HG03439 (cell line): Measurements from ENCODE around the gene MTG1.

Experiments
- ATAC-seq: cut with Tn5 transposase; IDR thresholded peaks from one replicate; pipeline ENCODE4 v1.9.1; 2021; ENCODE audit warnings: mild to moderate bottlenecking, moderate library complexity; ENCODE audit not compliant: unreplicated experiment

The MTG1 gene

GRCh38 chr10:133394064-133394663 is at the start of gene MTG1:
Gene MTG1 (plus strand): TSS chr10:133394157. CDS start chr10:133394221, 64 bp downstream.
- ATAC-seq: peak; percentile 75

DNA sequence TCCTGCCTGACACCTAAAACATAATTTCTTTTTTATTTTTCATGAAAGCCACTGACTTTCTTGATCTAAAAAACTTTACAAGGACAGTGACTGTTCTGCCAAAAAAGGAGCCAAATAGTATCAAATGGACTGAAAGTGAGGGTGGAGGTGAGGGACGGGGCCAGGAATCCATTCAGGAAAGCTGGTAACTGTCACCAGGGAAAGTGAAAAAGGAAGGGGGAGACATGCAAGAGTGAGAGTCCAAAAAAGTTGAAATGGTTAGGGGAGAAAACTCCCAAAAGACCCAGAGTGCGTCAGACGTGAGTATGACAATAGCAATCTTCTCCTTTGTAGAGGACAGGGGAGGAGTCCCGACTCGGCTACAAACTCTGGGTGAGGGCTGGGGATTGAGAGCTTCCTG is 49.7 kb upstream of the MTG1 start:
- ATAC-seq: no peak

DNA sequence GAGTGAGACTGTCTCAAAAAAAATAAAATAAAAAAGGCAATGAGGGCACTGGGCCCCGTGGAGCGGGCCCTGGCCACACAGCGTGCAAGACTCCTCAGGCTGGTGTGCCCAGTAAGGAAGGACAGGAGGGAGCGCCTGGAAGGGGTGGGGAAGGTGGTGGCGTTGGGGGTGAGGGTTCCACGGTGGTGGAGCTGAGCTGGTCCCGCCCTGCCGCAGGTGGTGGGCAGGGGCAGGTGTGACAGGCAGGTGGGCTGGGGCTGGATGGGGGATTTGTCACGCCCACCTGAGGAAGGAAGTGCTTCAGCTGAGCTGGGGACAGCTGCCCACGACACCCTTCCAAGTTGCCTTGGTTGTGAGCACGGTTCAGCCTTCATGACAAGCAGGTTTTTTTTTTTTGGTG is 47.5 kb upstream of the MTG1 start:
- ATAC-seq: no peak

- ATAC-seq: no peak
Observed at GRCh38 chr10:133347710-133348517, 46.0 kb upstream of the MTG1 start.

DNA sequence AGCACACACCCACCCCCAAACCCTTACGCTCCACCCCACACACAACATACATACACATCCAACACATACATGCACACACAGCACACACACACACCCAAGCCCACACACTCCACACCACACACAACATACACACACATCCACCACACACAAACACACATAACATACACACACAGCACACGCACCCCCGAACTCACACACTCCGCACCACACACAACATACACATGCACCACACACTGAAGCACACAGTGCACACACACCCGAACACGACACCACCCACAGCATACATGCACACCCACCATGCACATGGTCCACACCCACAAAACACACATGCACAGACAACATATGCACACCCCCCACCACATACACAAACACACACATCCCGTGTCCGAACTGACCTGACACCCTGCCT is 44.8 kb upstream of the MTG1 start:
- ATAC-seq: no peak

- ATAC-seq: no peak
Observed at GRCh38 chr10:133349577-133350011, 44.4 kb upstream of the MTG1 start.

GRCh38 chr10:133350283-133350949 is 43.5 kb upstream of the MTG1 start:
- no peak for ATAC-seq

GRCh38 chr10:133350950-133351329 is 43.0 kb upstream of the MTG1 start:
- ATAC-seq: no peak

DNA sequence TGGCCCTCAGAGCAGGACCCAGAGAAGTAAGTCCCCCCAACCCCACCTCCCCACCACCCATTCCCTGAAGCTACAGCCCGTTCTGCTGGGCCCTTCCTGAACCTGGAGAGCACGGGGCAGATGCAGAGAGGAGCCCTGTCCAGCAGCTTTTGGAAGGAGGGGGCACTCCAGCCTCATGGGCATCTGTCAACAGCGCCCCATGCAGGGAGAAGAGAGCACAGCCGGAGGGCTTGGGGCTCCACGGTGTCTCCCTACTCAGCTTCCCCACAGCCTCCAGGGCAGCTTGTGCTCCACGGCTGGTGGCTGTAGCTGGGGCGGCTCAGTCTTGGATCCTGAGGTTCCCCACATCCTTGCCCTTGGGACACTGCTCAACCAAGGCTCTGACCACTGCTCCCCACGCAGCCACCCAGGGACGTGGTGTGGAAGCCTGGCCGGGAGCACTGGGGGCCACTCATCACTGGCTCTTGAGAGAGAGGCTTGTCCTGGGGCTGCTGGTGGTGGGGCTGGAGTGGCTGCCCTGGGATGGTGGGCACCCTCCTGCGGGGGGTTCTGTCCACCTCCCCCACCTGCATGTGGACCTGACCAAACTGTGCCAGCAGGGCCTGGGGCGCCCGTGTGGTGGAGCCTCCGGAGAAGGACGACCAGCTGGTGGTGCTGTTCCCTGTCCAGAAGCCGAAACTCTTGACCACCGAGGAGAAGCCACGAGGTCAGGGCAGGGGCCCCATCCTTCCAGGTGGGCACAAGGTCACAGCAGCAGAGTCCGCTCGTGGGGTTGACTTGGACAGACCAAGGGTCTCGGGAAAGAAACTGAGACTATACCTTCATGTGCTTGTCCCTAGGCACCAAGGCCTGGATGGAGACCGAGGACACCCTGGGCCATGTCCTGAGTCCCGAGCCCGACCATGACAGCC is 42.3 kb upstream of the MTG1 start:
- ATAC-seq: no peak

GRCh38 chr10:133353202-133353959 is 40.6 kb upstream of the MTG1 start:
- no peak for ATAC-seq

GRCh38 chr10:133353988-133354605 is 39.9 kb upstream of the MTG1 start:
- ATAC-seq: no peak

GRCh38 chr10:133354672-133355240 is 39.2 kb upstream of the MTG1 start:
- no peak for ATAC-seq

DNA sequence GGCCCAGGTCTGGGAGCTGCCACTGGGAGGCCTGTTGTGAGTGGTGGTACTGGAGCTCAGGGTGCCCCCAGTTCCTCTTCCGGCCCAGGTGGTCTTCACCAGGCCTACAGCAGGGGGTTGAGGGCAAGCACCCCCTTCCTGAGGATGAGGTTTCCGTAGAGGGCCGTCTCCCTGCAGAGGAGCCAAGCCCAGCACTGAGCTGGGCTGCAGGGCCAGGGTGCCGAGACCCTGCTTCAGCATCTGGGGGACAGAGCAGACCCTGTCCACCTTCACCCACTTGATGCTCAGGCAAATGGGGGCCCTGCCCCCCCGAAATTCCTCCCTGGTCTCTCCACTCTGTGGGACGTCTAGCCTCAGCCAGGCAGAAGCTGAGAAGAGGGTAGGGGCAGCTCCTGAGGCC is 38.7 kb upstream of the MTG1 start:
- no peak for ATAC-seq

DNA sequence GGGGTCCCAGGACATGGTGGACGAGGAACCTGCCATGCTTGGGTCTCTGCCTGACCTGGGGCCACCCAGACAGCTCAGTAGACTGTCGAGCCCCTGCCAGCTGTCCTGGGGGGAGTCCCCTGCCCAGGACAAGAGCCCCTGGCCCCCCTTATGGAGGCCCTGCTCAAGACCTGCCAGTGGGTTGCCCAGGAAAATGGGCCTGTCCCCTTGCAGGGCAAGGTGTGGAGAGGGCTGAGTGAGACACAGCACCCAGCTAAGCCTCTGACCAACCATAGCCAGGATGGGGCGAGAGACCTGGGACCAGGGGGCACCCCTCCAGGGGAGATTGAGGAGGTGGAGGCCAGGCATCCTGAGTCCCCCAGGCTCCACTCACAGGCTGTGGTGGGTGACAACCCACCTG is 38.0 kb upstream of the MTG1 start:
- no peak for ATAC-seq

GRCh38 chr10:133356549-133357284 is 37.2 kb upstream of the MTG1 start:
- no peak for ATAC-seq

DNA sequence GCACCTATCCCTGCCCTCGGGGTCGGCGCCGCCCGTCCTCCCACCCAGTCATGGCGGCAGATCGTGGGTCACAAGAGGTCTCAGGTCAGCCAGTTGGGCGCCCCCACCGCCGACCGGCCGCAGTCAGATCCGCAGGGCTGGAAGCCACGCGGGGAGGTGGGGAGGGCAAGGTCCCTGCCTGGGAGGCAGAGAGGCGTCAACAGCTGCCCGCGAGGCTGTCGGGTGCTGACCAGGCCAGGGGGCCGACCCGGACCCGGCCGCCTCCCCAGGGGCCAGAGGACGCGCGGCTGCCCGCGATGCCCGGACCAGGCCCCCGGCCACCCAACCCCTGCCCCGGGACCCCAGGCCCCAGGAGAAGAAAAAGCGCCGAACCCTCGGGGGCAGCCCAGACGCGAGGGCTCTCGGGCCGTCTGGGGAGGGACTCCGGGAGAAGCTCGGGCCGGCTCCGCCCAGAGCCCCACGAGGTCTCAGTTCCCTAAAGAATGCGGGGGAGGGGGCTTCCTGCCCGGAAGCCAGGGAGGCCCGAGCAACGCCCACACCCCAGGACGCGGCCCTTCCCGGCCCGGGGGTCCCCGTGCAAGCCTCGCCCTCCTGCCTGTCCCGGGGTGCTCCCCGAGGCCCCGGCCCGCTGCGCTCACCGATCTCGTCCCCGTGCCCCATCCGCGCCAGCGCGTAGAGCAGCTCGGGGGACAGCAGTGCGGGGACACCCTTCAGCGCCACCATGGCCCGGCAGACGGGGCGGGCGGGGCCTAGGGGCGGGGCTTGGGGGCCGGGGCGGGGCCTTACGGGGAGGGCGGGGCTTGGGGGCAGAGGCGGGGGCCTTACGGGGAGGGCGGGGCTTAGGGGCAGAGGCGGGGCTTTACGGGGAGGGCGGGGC is 36.4 kb upstream of the MTG1 start, which contains the start of gene FUOM:
TSS of gene FUOM (minus strand) at position 735 of the 877 bp plus-strand sequence. CDS start at position 723, 12 bp downstream.
- peak; percentile 63 for ATAC-seq

DNA sequence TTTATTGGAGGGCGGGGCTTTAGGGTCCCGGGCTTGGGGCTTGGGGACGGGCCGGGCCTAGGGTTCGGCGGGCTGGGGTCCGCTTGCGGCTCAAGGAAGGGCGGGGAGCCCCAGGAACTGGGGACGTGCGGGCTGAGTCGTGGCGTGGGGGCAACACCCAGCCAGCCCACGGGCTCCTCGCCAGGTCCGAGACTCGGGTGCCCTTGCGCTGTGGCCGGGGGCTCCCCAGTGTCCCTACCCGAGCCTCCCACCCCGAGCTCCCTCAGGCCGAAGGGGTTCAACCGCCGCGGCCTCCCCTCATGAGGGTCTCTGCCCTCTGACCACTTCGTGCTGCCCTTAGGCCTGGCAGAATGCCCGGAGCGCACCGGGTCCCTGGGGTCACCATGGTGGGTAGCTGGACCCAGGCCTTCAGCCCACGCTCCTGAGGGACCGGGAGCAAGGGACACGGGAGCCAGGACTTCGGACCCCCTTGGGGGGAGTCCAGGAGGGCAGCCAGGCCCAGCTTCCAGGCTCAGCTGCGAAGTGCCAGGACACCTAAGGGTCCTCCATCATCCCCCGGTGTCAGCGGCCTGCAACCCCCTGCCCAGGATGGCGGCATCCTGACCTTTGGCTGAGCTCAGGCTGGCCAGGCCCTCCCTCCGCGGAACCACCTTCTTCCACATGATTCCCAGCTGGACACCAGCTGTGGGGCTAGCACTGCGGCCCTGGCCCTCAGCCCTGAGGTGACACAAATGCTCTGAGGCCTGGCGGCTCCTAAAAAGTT is 35.6 kb upstream of the MTG1 start:
- no peak for ATAC-seq
